Natural killer cell treated with Interleukin-12 subunit alpha and Interleukin-12 subunit beta and Interleukin-15 and Interleukin-18, amount 100 ng/mL, for 72 hours (primary cell): ENCODE measurements around the gene KCNJ11. TPM values are rescaled to one million over a fixed set of nuclear protein-coding genes. Genes with fewer than 3 reads are reported as not detected.

Source experiments
- ATAC-seq, 2 donors: fragments of 150-1000 bp; cut with Tn5 transposase in 1 of 2; sonication (Bioruptor Pico), chemical (Tn5 transposase) in 1 of 2; 2 replicates each; pipeline ENCODE4 v1.10.0; 2021
- DNase-seq: peaks from one replicate; pipeline ENCODE4 v3.0.0; 2022; ENCODE audit warnings: low spot score
- H3K27ac Mint-ChIP-seq, 2 donors: 1 replicate in 1 of 2; 2 replicates in 1 of 2; pipeline ENCODE4 v1.8.0; 2022; ENCODE audit warnings: mixed read lengths in 2 of 2, mild to moderate bottlenecking in 1 of 2, moderate library complexity in 1 of 2
- H3K27me3 Mint-ChIP-seq, 2 donors: 1 replicate in 1 of 2; 2 replicates in 1 of 2; pipeline ENCODE4 v1.8.0; 2022; ENCODE audit warnings: mixed read lengths in 2 of 2
- H3K36me3 Mint-ChIP-seq: one replicate; pipeline ENCODE4 v1.8.0; 2022; ENCODE audit warnings: mixed read lengths
- H3K4me1 Mint-ChIP-seq, 2 donors: 1 replicate in 1 of 2; 2 replicates in 1 of 2; pipeline ENCODE4 v1.8.0; 2022; ENCODE audit warnings: low read depth in 2 of 2, mixed read lengths in 2 of 2, mild to moderate bottlenecking in 1 of 2
- H3K4me3 Mint-ChIP-seq: one replicate; pipeline ENCODE4 v1.8.0; 2022; ENCODE audit warnings: mixed read lengths
- H3K9me3 Mint-ChIP-seq: 2 replicates; pipeline ENCODE4 v1.8.0; 2022; ENCODE audit warnings: mixed read lengths
- total RNA-seq, 2 donors: library from RNA; stranded (reverse); gene quantifications; one replicate each; pipeline ENCODE4 v1.2.3, GENCODE V29; 2022

KCNJ11 gene
- total RNA-seq, 2 donors from 2014 or later: 0.75 TPM; not detected in 1

GRCh38 chr11:17405232-17406005 lies 17.0 kb upstream of the KCNJ11 start:
- ATAC-seq: no peak
- no peak overlapping the region for H3K27ac Mint-ChIP-seq
- H3K36me3 Mint-ChIP-seq: no peaks in the 10 kb centered on the region
- H3K9me3 Mint-ChIP-seq: no peaks in the 10 kb centered on the region
- H3K4me3 Mint-ChIP-seq: no peak overlapping the region
- no peak for DNase-seq
- H3K27me3 Mint-ChIP-seq: no peaks in the 10 kb centered on the region
- H3K4me1 Mint-ChIP-seq: no peaks in the 10 kb centered on the region

GRCh38 chr11:17403980-17404759 lies 15.7 kb upstream of the KCNJ11 start:
- no peaks in the 10 kb centered on the region for H3K4me1 Mint-ChIP-seq
- peaks cover 0 to 4% of the 10 kb centered on the region in 2 donors for H3K27me3 Mint-ChIP-seq
- no peak overlapping the region for H3K4me3 Mint-ChIP-seq
- H3K36me3 Mint-ChIP-seq: no peaks in the 10 kb centered on the region
- no peaks in the 10 kb centered on the region for H3K9me3 Mint-ChIP-seq
- no peak overlapping the region for H3K27ac Mint-ChIP-seq
- DNase-seq (no peak), ATAC-seq (no peak)

- Mint-ChIP-seq H3K27ac (no peak overlapping the region), H3K4me1 (no peaks in the 10 kb centered on the region), H3K27me3 (peaks cover 0 to 4% of the 10 kb centered on the region in 2 donors), H3K4me3 (no peak overlapping the region), H3K36me3 (no peaks in the 10 kb centered on the region), H3K9me3 (no peaks in the 10 kb centered on the region)
- DNase-seq (no peak), ATAC-seq (no peak)
These were observed 14.0 kb upstream of the KCNJ11 start for GRCh38 chr11:17402486-17402885.

GRCh38 chr11:17401841-17402240 lies 13.4 kb upstream of the KCNJ11 start:
- ATAC-seq: no peak
- Mint-ChIP-seq H3K27me3 (peaks cover 0 to 4% of the 10 kb centered on the region in 2 donors), H3K4me3 (no peak overlapping the region), H3K27ac (no peak overlapping the region), H3K4me1 (no peaks in the 10 kb centered on the region), H3K36me3 (no peaks in the 10 kb centered on the region), H3K9me3 (no peaks in the 10 kb centered on the region)
- DNase-seq: no peak

GRCh38 chr11:17401316-17401715 lies 12.9 kb upstream of the KCNJ11 start:
- no peak for ATAC-seq
- H3K27me3 Mint-ChIP-seq: peaks cover 0 to 4% of the 10 kb centered on the region in 2 donors
- no peak overlapping the region for H3K27ac Mint-ChIP-seq
- no peak for DNase-seq
- H3K9me3 Mint-ChIP-seq: no peaks in the 10 kb centered on the region
- no peaks in the 10 kb centered on the region for H3K36me3 Mint-ChIP-seq
- no peak overlapping the region for H3K4me3 Mint-ChIP-seq
- no peaks in the 10 kb centered on the region for H3K4me1 Mint-ChIP-seq

- ATAC-seq (no peak), DNase-seq (no peak)
- no peaks in the 10 kb centered on the region for H3K4me1 Mint-ChIP-seq
- H3K36me3 Mint-ChIP-seq: no peaks in the 10 kb centered on the region
- H3K27me3 Mint-ChIP-seq: peaks cover 0 to 4% of the 10 kb centered on the region in 2 donors
- H3K9me3 Mint-ChIP-seq: no peaks in the 10 kb centered on the region
- no peak overlapping the region for H3K27ac Mint-ChIP-seq
- no peak overlapping the region for H3K4me3 Mint-ChIP-seq
These were observed 11.8 kb upstream of the KCNJ11 start for GRCh38 chr11:17400048-17400775.

GRCh38 chr11:17399236-17399635 lies 10.8 kb upstream of the KCNJ11 start:
- no peak overlapping the region for H3K27ac Mint-ChIP-seq
- no peaks in the 10 kb centered on the region for H3K9me3 Mint-ChIP-seq
- peaks cover 0 to 4% of the 10 kb centered on the region in 2 donors for H3K27me3 Mint-ChIP-seq
- DNase-seq (no peak), ATAC-seq (no peak)
- no peaks in the 10 kb centered on the region for H3K4me1 Mint-ChIP-seq
- no peaks in the 10 kb centered on the region for H3K36me3 Mint-ChIP-seq
- H3K4me3 Mint-ChIP-seq: no peak overlapping the region

GRCh38 chr11:17397311-17398002 lies 9.0 kb upstream of the KCNJ11 start:
- no peak for ATAC-seq
- H3K4me1 Mint-ChIP-seq: no peaks in the 10 kb centered on the region
- peaks cover 0 to 4% of the 10 kb centered on the region in 2 donors for H3K27me3 Mint-ChIP-seq
- H3K27ac Mint-ChIP-seq: no peak overlapping the region
- H3K4me3 Mint-ChIP-seq: no peak overlapping the region
- no peaks in the 10 kb centered on the region for H3K9me3 Mint-ChIP-seq
- DNase-seq: no peak
- H3K36me3 Mint-ChIP-seq: no peaks in the 10 kb centered on the region

GRCh38 chr11:17396598-17397310 lies 8.3 kb upstream of the KCNJ11 start:
- no peak overlapping the region for H3K4me3 Mint-ChIP-seq
- H3K36me3 Mint-ChIP-seq: no peaks in the 10 kb centered on the region
- H3K9me3 Mint-ChIP-seq: no peaks in the 10 kb centered on the region
- H3K4me1 Mint-ChIP-seq: no peaks in the 10 kb centered on the region
- DNase-seq: no peak
- no peak overlapping the region for H3K27ac Mint-ChIP-seq
- ATAC-seq: no peak
- H3K27me3 Mint-ChIP-seq: peaks cover 0 to 4% of the 10 kb centered on the region in 2 donors

GRCh38 chr11:17395978-17396377 lies 7.5 kb upstream of the KCNJ11 start:
- Mint-ChIP-seq H3K27ac (no peak overlapping the region), H3K4me1 (no peaks in the 10 kb centered on the region), H3K27me3 (peaks cover 0 to 4% of the 10 kb centered on the region in 2 donors), H3K4me3 (no peak overlapping the region), H3K36me3 (no peaks in the 10 kb centered on the region), H3K9me3 (no peaks in the 10 kb centered on the region)
- no peak for ATAC-seq
- DNase-seq: no peak

- ATAC-seq: no peak
- peaks cover 0 to 4% of the 10 kb centered on the region in 2 donors for H3K27me3 Mint-ChIP-seq
These were observed 7.1 kb upstream of the KCNJ11 start for GRCh38 chr11:17395554-17395961.

GRCh38 chr11:17394743-17395390 lies 6.4 kb upstream of the KCNJ11 start:
- H3K4me3 Mint-ChIP-seq: no peak overlapping the region
- ATAC-seq: no peak
- H3K9me3 Mint-ChIP-seq: no peaks in the 10 kb centered on the region
- H3K36me3 Mint-ChIP-seq: no peaks in the 10 kb centered on the region
- peaks cover 0 to under 1% of the 10 kb centered on the region in 2 donors for H3K27me3 Mint-ChIP-seq
- no peak for DNase-seq
- H3K4me1 Mint-ChIP-seq: peaks cover 0 to 3% of the 10 kb centered on the region in 2 donors
- H3K27ac Mint-ChIP-seq: no peak overlapping the region

More at GRCh38 chr11:17395554-17395961, 7.1 kb upstream of the KCNJ11 start:
- Mint-ChIP-seq H3K27ac (no peak overlapping the region), H3K9me3 (no peaks in the 10 kb centered on the region), H3K4me1 (no peaks in the 10 kb centered on the region), H3K4me3 (no peak overlapping the region), H3K36me3 (no peaks in the 10 kb centered on the region)
- DNase-seq: no peak
